Colonic mucosa (tissue), 4 donors: ENCODE data around the gene GRHL1. TPM values are rescaled to one million over a fixed set of nuclear protein-coding genes. Genes with fewer than 3 reads are reported as not detected.

Source experiments
- DNase-seq: peaks from one replicate; pipeline ENCODE4 v3.0.0-alpha.2; 2020
- H3K27ac ChIP-seq: fragments of 200-600 bp; one replicate; pipeline ENCODE4 v1.8.0; 2021
- H3K27me3 ChIP-seq: fragments of 200-600 bp; one replicate; pipeline ENCODE4 v1.8.0; 2021
- H3K36me3 ChIP-seq: fragments of 200-600 bp; one replicate; pipeline ENCODE4 v1.8.0; 2021
- H3K4me1 ChIP-seq: fragments of 200-600 bp; one replicate; pipeline ENCODE4 v1.8.0; 2021; ENCODE audit warnings: mild to moderate bottlenecking
- H3K4me3 ChIP-seq: fragments of 200-600 bp; one replicate; pipeline ENCODE4 v1.8.0; 2021
- H3K9ac ChIP-seq, 2 donors: one replicate each; pipeline ENCODE4 v1.7.0; 2013; ENCODE audit warnings: control low read depth in 2 of 2, low read depth in 2 of 2, low read length in 2 of 2
- H3K9me3 ChIP-seq: fragments of 200-600 bp; one replicate; pipeline ENCODE4 v1.8.0; 2021
- intact Hi-C: fragments of 100-400 bp; cut with DNase I; formaldehyde crosslinking; loops from one replicate; pipeline ENCODE4 v1.14.1; 2022
- total RNA-seq, 2 donors: library from RNA; stranded (reverse); fragmentation: NEBNext Ultra II Directional in 1 of 2; extraction: Animal tissue kit (Norgen Biotek cat#: 25700) in 1 of 2; gene quantifications; one replicate each; pipeline ENCODE4 v1.2.1, GENCODE V29; 2021
- TF ChIP-seq, protein P1 (sequence below): fragments of 200-600 bp; IDR thresholded peaks from one replicate; pipeline ENCODE4 v1.8.0; 2022; ENCODE audit warnings: antibody characterized with exemption, mild to moderate bottlenecking
- donor health status: healthy.
- donor health status: DM: no; HTN: no; CAD: no.
- donor health status: DM: no; HTN: no; CAD: no.

The GRHL1 gene
- total RNA-seq, 2 donors from 2014 or later: 1.6 to 1.9 TPM

DNA sequence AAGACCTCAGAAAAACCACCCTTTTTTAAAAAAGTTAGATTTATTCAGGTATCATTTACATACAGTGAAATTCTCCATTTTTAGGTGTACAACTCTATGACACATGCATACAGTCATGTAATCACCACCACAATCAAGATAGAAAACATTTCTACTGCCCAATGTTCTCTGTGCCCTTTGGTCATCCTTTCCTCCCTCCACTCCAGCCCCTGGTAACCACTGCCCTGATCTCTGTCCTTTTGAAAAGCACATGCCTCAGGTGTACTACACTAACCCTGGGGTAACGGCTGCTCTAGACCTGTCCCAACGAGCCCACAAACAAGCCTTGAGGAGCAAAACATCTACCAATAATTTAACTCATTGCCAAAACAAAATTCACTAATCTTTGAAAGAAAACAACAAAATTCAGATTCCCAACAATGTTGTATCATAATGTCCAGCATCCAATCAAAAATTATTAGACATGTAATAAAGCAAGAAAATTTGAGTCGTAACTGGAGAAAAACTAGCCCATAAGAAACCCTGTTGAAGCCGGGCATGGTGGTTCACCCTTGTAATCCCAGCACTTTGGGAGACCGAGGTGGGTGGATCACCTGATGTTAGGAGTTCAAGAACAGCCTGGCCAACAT is 65.9 kb downstream of the GRHL1 start:
- Histone ChIP-seq H3K9ac (no peak overlapping the region), H3K27me3 (no peaks in the 10 kb centered on the region), H3K36me3 (no peaks in the 10 kb centered on the region), H3K4me3 (no peak overlapping the region), H3K9me3 (no peaks in the 10 kb centered on the region), H3K4me1 (no peaks in the 10 kb centered on the region), H3K27ac (no peak overlapping the region)
- intact Hi-C loops: no loop called here
- no peak for DNase-seq
- TF ChIP-seq, protein P1, sequence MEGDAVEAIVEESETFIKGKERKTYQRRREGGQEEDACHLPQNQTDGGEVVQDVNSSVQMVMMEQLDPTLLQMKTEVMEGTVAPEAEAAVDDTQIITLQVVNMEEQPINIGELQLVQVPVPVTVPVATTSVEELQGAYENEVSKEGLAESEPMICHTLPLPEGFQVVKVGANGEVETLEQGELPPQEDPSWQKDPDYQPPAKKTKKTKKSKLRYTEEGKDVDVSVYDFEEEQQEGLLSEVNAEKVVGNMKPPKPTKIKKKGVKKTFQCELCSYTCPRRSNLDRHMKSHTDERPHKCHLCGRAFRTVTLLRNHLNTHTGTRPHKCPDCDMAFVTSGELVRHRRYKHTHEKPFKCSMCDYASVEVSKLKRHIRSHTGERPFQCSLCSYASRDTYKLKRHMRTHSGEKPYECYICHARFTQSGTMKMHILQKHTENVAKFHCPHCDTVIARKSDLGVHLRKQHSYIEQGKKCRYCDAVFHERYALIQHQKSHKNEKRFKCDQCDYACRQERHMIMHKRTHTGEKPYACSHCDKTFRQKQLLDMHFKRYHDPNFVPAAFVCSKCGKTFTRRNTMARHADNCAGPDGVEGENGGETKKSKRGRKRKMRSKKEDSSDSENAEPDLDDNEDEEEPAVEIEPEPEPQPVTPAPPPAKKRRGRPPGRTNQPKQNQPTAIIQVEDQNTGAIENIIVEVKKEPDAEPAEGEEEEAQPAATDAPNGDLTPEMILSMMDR: no peak

DNA sequence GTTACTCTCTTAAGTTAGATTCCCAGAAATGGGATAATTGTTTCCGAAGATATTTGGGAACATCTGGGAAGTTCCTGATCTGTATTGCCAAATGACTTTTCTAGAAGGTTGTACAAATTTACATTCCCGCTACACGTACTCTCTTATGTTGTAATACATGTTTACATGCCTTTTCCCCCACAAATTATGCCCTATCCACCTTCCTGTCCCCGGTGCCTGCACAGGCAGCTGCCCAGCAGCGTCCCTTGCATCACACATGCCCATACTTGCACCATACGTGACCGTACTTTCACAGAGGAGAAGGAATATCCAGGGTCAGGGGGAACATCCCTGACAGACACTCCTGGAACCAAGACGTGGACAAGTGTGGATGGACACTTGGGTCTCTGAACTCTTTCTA is 67.7 kb downstream of the GRHL1 start:
- no peak for DNase-seq
- Histone ChIP-seq H3K27me3 (no peaks in the 10 kb centered on the region), H3K9ac (no peak overlapping the region), H3K4me1 (no peaks in the 10 kb centered on the region), H3K36me3 (no peaks in the 10 kb centered on the region), H3K4me3 (no peak overlapping the region), H3K9me3 (no peaks in the 10 kb centered on the region), H3K27ac (no peak overlapping the region)
- intact Hi-C loops: no loop called here
- TF ChIP-seq, protein P1: no peak

DNA sequence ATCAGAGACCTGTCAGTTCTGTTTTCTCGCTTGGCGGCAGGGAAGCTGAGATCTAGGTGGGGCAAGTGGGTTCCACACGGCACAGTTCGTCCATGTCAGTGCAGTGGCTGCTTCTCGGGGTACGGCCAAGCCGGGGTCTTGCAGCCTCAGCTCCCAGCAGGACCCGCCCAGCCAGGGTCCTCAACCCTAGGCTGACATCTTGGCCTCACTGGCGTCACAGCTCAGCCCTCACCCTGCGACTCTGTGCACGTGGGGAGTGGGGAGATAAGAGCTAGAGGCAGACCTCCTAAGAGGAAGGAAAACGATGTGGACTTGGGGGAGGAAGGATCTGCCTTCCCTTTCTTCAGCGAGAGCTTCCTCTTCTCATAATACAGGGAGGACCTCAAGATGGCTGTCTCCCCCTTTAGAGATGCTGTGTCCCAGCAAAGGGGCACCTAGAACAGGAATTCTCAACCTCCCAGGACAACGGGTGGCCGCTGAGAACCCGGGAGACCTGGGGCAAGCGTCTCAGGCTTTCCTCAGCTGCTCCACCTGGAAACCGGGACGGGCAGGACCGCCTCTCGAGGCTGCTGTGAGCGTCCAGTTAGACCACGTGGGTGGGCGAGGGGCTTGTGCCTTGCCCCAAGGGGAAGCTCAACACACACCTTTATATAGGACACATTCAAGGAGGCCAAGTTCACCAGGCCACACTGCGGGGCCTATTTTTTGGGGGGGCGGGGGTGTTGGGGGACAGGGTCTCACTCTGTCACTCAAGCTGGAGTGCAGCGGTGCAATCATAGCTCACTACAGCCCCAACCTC is 68.3 kb downstream of the GRHL1 start:
- intact Hi-C loops: no loop called here
- Histone ChIP-seq H3K4me1 (no peaks in the 10 kb centered on the region), H3K27ac (no peak overlapping the region), H3K27me3 (no peaks in the 10 kb centered on the region), H3K9ac (no peak overlapping the region), H3K9me3 (no peaks in the 10 kb centered on the region), H3K4me3 (no peak overlapping the region), H3K36me3 (no peaks in the 10 kb centered on the region)
- DNase-seq: no peak
- TF ChIP-seq, protein P1: no peak

DNA sequence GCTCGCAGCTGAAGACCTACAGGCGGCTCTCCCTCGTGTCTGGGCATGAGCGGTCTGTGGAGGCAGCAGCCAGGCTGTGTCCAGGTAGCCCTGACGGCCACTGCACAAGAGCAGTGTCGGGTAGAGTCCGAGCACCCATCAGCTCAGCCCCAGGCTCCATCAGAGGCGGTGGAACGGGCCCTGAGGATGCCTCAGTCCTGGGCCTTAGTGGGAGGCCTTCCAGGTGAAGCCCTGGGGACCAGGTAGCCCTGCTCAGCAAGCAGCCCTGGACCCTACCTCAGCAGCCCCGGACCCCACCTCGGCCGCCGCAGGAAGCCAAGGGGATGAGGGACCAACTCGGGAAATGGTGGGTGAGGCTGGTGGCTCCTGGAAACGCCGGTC is 70.5 kb downstream of the GRHL1 start:
- TF ChIP-seq, protein P1: no peak
- Histone ChIP-seq H3K9ac (no peak overlapping the region), H3K4me3 (no peak overlapping the region), H3K4me1 (no peaks in the 10 kb centered on the region), H3K27ac (no peak overlapping the region), H3K36me3 (no peaks in the 10 kb centered on the region), H3K27me3 (no peaks in the 10 kb centered on the region), H3K9me3 (no peaks in the 10 kb centered on the region)
- no peak for DNase-seq
- intact Hi-C loops: no loop called here

DNA sequence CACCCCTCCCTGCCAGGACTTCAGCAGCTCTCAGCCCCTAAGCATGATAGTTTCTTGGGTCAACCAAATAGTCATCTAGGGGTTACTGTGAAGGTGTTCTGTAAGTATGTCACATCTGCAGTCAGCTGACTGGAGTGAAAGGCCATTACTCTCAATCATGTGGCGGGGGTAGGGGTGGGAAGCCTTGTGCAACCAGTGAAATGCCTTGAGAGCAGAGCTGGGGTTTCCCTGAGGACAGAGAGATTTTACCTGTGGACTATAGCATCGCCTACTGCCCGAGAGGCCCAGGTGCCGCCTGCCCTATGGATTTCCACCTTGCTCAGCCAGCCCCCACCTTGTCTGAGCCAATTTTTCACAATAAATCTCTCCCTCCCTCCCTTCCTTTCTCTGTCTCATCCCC is 71.0 kb downstream of the GRHL1 start:
- no peaks in the 10 kb centered on the region for H3K9me3 ChIP-seq
- intact Hi-C loops: no loop called here
- H3K9ac ChIP-seq: no peak overlapping the region
- H3K27ac ChIP-seq: no peak overlapping the region
- no peaks in the 10 kb centered on the region for H3K27me3 ChIP-seq
- H3K4me1 ChIP-seq: no peaks in the 10 kb centered on the region
- H3K36me3 ChIP-seq: no peaks in the 10 kb centered on the region
- TF ChIP-seq, protein P1: no peak
- no peak overlapping the region for H3K4me3 ChIP-seq
- no peak for DNase-seq
